GM21619 (cell line): ENCODE data around the gene GHRHR.

Source experiments
- ATAC-seq: cut with Tn5 transposase; IDR thresholded peaks from one replicate; pipeline ENCODE4 v1.9.1; 2021; ENCODE audit not compliant: unreplicated experiment

Gene GHRHR

DNA sequence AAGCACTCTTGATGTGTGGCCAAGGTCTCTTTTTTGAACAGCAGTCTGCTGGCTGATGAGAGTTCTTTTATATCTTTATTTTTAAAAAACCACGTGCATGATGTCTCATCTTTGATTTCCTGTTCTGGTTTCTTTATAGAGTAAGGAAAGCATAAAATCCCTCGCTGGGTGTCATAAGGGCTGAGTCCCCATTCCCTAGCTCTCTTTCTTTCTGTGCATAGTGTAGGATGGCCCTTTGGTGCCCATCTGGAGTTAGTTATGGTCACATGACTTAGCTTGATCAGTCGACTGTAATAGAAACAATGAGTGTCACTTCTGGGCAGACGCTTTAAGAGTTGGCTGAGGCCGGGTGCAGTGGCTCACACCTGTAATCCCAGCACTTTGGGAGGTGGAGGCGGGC is 38.5 kb downstream of the GHRHR start:
- no peak for ATAC-seq

DNA sequence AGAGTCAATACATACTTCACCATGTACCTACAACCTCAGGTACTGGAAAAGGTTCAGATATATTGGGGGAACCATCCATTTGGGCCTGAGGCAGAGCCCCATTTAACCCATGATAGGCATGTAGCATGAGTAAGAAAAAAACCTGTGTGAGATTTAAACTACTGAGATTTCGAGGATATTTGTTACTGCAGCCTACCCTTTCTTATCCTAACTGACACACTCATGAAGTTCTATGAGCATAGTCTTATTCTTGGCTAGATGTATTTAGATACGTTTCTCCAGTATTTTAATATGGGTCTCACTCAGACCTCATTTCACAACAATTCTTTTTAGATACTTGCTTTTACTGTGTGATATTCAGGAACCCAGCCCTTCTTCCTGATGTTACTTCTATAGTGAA is 39.3 kb downstream of the GHRHR start:
- ATAC-seq, result no peak

DNA sequence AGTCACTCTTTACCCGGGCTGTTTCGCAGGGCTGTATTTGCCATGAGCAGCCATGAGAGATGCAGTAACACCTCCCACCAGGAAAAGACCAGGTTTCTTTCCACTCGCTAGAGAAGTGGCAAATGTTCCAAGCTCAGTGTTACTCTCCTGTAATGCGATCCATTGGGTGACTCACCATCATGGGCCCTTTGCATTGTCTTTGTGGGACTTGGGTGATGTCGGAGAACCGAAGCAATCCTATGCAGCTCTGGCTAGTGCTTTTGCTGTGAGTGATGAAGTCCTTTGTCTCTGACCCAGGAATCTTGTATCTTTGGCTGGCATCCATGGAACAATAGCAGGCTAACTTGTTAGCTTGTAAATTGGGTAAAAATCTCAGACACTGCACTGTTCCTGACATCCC is 40.0 kb downstream of the GHRHR start:
- ATAC-seq, result no peak

DNA sequence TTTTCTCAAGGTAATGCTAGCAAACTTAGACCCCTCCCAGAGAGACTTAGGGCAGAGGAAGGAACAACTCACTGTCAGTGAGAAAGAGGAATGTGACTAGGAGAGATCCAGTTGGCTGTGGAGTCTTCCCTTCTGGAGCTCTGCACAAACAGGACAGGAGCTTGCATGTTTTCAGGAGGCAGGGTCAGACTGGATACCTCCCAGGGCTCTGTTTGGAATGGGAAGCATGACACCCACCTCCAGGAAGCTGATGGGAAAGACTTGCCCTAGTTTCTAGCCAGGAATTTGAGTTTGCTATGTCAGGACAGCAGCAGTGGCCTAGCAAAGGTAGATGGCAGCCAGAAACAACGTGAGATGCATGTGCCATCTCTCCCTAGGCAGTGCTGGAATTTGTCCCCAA is 40.6 kb downstream of the GHRHR start:
- ATAC-seq, result no peak

DNA sequence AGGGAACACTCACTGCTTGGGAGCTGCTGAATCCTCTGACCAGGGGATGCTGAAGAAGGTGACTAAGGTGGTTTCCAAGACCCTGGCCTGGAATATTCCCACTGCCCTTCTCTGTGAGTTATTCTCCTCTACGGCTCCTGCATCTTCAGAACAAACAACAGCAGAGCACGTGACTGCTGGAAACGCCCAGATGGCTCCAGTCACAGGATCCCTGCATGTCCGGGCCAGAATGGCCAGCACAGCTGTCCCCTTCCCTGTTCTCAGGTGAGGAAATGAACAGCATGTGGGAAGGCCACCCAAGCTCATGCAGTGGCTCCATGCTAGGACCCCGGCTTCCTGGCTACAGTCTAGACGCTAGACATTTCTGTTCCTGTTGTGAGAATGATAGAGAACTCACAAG is 43.1 kb downstream of the GHRHR start:
- ATAC-seq, result no peak

DNA sequence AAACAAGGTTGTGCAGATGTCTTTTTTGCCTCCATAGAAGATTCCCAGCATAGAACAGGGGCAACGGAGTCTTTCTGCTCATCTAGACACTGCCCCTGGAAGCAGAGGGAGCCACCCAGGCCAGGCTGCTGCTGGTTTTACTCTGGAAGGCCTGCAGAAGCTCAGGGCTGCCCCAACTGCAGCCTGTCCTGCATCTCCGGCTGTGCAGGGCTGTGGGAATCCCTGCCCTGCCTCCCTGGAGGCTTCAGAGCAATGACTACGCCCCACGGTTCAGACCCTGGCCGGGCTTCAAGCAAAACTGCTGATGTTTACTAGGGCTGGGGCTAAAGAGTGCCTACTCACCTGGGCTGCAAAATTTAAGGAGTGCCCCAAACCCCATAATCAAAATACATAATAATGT is 43.9 kb downstream of the GHRHR start:
- no peak for ATAC-seq

DNA sequence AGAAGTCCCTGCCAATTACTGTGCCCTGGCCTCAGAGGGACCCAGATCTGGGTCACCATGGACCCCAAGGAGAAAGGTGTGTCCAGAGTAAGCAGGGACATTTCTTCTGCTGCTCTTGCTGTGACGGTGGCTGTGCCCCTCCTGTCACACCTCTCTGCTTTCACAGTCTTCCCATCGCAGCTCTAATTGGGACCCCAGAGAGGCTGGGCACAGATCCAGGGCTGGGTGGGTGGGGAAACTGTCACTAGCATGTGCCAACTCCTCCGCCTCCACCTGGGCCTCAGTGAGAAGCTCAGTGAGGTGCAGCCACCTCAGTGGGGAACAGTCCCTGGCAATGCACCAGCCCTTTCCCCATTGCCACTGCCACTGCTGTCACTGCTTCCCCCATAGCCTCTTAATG is 51.1 kb downstream of the GHRHR start:
- no peak for ATAC-seq

DNA sequence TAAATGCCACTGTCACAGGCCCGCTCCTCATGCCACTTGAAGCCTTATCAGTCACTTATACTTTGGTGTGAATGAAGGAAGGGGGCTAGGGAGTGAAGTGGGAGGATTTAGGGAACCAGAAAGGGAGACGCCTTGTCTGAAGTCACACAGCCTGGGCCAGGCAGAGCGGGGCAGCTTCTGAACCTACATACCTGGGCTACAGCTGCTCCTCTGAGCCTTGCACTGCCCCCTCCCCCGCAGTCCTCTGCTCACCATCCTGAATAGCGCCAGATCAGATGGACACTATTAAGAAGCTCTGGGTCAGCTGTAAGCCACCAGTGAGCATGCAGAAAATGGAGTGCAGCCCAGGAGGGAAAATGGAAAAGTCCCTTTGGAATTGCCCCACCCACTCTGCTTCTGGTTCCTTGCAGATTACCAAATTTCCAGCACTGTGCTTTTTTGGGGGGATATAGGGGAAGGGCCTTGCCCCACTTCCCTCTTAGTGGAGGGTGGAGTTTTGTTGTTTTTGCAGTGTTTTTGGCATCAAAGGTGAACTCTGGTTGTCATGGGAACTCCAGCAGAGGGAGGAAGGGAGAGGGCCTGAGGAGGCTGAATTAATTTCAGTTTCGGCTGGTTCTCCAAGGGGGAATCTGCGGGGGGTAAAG is 53.4 kb downstream of the GHRHR start:
- no peak for ATAC-seq

DNA sequence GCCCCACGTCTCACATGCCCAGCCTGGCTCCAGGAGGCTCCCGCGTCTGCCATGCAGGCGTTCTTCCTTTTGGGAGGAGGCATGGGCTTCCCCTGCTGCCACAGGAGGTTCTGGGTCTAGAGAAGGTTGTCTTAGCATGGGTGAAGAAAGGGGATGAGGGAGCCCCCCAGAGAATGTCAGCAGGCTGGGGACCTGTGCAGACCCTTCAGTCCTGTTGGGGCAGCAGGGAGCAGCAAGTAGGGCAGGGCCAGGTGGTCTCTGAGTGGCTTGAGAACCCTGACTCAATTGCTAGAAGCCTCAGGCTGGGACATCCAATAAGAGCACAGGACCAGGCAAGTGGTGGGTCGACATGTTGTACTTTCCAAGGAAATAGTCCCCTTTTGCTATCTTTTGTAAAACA is 54.0 kb downstream of the GHRHR start:
- ATAC-seq, result no peak

DNA sequence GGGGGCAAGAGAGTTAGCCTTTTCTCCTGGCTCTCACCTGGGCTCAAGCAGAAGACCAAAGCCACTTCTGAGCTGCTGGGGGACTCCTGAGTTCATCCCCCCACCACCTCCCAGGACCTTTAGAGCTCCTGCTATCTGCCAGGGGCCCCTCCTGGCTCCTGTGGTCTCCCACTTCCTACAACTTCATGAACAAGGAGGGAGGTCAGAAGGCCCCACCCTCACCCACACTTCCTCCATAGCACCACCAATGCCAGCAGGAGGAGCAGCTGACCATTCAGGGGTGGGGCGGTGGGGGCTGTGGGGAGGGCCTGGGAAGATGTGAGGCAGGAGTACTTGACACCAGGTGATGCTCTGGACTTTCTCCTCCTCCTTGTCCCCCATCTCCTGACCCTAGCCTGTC is 55.8 kb downstream of the GHRHR start:
- ATAC-seq, result no peak

DNA sequence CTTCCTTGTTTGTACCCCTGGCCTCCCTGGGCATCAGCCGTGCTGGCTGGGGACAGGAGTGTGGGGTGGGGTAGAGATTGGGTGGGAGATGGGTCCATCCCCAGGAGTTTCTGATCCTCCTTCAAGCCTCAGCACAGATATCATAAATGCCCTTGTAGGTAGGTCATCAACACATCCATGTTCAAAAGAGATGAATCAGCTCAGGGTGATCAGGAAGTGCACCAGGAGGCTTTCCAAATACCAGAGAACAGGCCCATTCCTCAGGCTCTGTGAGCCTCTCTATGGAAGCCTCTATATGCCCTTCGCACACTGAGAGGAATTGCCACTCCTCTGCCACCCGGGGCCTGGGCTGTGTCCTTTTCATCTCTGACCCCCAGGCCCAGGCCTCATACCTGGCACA is 56.4 kb downstream of the GHRHR start:
- no peak for ATAC-seq

DNA sequence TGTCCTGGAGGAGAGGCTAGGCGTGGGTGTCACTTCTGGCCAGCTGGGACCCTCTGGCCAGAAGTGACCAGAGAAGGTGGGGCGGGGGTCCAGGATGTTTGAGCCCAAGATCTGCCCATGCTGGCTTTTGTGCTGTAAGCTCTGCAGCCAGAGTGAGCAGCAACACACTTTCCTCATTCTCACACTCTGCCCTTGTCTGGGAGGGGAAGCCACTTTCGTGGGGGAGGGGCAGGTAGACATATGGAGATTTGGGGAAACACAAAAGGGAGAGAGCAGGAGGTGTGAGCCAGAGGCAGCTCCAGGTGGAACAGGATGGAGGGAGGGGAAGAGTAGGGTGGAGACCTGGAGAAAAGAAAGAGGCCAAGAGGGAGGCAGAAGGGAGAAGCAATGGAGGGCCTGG is 56.9 kb downstream of the GHRHR start:
- ATAC-seq, result no peak

DNA sequence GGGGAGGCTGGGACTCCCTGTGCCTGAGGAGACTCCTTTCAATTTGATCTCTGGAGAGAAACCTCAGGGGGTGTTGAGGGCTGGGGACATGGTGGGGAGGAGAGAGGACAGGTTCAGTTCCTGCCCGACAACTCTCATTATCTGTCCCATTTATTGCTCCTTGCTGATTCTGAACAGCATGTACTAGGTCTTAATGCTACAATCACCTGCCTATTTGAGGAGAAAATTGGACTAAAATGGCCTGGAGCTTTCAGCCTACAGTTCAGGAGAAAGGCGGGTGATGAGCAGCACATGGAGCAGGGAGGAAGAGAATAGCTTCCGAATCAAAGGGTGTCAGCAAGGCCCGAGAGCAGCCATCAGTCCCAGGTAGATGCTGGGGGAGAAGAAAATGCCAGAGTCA is 58.4 kb downstream of the GHRHR start:
- no peak for ATAC-seq

DNA sequence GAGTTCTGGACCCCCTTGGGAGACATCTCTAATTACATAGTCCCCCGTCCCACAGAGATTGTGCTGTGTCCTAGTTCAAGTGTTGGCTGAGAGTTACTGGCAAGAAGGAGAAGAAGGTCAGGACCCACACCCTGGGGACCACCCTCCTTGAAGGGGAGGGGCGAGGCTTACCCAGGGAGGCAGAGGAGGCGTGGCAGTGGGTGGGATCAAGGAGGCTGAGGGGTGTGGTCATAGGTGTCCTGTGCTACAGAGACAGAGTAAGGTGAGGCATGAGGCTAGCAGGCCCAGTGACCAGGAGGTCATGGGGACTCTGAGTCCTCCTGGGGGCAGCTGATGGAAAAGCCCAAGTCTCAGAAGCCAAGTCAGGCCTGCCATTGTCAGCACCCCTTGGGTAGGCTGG is 59.0 kb downstream of the GHRHR start:
- ATAC-seq, result no peak

DNA sequence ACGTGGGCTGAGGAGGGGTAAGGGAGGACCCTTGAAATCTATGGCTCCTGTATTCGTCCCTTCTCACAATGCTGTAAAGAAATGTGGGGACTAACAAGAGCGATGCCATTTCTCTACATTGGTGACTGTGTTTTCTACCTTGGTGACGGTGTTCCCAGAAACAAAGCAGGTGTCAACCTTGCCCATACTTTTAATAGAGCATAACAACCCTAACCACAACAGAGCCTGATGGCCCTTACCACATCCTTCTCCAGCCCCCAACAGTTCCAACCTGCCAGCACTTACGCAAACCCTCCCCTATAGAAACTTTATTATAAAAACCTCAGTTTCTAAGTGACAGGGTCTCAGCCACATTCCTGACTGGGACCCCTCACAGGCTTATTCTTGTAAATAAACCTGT is 60.1 kb downstream of the GHRHR start:
- no peak for ATAC-seq

DNA sequence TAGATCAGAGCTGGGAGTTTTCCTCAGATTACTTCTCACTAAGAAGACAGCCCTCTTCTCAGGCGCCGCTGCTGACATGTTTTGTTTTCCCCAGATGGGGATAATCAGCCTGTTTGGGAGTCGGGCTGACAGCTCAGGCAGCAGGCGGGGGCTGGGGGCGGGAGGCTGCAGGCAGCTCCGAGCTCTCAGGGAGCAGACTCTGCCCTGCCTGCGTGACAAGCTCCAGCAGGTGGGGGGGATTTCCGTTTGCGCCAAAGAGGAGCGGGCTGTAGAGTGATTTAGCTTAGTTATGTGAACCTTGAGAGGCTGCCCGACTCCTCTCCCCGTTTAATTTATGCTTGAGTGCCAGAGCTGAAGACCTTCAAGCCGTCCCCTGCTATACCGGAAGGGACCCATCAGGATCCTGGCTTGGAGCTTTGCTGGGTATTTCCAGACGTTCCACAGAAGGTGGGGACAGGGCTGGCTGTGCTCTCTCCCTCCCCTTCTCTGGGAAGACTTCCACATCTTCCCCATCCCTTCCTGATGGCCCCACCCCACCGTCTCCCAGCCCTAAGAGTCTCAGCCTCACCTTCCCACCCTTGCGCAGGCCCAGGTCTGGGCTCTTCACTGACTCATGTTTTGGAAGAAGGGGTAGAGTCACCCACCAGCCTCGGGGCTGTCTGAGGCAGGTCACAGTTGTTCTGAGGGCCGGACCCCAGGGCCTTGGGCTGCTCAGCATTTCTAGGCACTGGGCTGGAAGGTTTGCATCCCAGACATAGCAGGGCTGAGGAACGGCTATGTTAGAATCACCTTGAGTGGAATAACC is 63.6 kb downstream of the GHRHR start:
- ATAC-seq, result no peak

DNA sequence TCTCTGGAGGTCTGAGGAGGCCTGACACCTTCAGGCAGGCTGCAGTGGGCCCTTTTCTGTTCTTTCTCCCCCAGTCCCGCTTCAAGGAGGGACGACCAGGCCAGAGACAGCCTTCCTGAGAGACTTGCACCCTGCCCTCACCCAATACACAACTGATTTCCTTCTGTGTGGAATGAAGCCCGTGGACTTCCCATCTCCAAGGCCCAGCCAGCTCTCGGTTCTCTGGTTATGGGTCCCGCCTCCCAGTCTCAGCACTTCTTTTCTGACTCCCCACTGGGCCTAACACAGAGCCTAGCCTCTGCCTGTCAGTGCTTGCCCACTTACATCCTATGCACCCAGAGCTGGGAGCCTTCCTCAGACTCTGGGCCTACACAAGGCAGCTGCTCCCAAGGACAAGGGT is 64.3 kb downstream of the GHRHR start:
- ATAC-seq, result no peak

DNA sequence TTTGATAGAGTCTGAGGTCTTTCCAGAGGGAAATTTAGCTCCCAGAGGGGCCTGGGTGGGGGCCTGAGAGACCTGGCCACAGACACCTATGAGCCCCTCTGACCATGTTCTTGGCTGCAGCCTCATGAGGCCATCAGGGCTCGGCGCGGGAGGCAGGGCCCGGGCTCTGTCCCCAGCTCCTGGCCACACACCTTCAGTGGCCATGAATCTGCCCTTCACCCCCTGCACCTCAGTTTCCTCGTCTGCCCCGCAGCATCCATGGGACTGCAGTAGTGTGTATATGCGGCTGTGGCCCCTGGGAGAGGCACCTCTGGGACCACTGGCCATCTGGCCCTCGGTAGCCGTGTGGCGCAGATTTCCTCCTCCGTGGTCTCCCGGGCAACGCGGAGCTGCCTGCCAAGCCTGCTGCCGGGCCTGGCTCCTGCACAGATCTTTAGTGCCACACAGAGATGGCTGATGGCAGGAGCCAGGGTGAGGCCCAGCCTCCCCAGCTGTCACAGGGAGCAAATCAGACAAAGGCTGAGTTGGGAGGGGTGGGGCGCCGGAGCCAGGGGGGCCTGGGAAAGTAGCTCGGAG is 64.8 kb downstream of the GHRHR start:
- ATAC-seq, result no peak
